Articular chondrocyte of knee joint (primary cell): ENCODE measurements around the gene DDX11. TPM values are rescaled to one million over a fixed set of nuclear protein-coding genes. Genes with fewer than 3 reads are reported as not detected.

ENCODE experiments used
- small RNA-seq: library from RNA; depleted of rRNA; stranded (forward); fragments of <200 nt; gene quantifications from one replicate; pipeline ENCODE3, GENCODE V24; 2012
- total RNA-seq: library from RNA; depleted of rRNA; stranded (reverse); fragments of >200 nt; gene quantifications from 2 replicates; pipeline ENCODE4 v1.2.3, GENCODE V29; 2012

The DDX11 gene
- 8.2 and 16.0 TPM in 2 replicates for total RNA-seq

GRCh38 chr12:31073527-31074332 is at the start of gene DDX11:
DDX11 (plus strand) TSS chr12:31073860; CDS start chr12:31078394, 4,534 bp downstream.

Small RNA genes within 50 kb of the gene (small RNA-seq; reads per million reads assigned to genes)
- not detected for gene RF00072

Other genes with a start within 250 kb of the DDX11 start
- gene TSPAN11, start 147.1 kb upstream of the DDX11 start, total RNA-seq = 6.7 and 11.1 TPM in 2 replicates